OCI-LY7 (cell line): ENCODE measurements around the gene OARD1.

Experiments used
- EZH2phosphoT487 ChIP-seq: fragments of 200-600 bp; sonication (generic); IDR thresholded peaks from 2 replicates; pipeline ENCODE4 v1.6.1; 2018; ENCODE audit warnings: low read depth, borderline replicate concordance, mild to moderate bottlenecking, mixed run types, antibody characterized with exemption, low read length, moderate library complexity, mixed read lengths
- TF ChIP-seq, protein P1 (sequence below): fragments of 200-600 bp; sonication (generic); conservative IDR thresholded peaks from 2 replicates; pipeline ENCODE4 v1.5.1; 2014; ENCODE audit warnings: mild to moderate bottlenecking, antibody characterized with exemption, low read length, moderate library complexity, mixed read lengths

DNA sequence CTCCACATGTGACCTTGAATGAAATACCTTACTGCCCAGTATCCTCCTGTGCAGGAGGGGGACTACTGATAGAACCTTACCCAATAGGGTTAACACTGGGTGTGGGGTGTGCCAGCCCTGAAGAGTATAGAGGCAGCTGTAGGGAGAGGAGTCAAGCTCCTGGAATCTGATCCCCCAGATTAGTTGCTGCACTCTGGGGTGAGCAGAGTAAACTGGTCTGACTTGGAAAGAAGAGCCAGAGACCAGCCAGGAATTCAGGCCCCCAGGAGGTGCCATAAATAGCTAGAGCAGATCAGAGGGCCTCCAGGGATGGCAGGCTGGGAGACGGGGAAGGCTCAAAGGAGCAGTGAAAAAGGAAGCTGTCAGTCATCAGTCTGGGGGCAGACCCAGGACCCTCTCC is 22.6 kb downstream of the OARD1 start:
- TF ChIP-seq, protein P1, sequence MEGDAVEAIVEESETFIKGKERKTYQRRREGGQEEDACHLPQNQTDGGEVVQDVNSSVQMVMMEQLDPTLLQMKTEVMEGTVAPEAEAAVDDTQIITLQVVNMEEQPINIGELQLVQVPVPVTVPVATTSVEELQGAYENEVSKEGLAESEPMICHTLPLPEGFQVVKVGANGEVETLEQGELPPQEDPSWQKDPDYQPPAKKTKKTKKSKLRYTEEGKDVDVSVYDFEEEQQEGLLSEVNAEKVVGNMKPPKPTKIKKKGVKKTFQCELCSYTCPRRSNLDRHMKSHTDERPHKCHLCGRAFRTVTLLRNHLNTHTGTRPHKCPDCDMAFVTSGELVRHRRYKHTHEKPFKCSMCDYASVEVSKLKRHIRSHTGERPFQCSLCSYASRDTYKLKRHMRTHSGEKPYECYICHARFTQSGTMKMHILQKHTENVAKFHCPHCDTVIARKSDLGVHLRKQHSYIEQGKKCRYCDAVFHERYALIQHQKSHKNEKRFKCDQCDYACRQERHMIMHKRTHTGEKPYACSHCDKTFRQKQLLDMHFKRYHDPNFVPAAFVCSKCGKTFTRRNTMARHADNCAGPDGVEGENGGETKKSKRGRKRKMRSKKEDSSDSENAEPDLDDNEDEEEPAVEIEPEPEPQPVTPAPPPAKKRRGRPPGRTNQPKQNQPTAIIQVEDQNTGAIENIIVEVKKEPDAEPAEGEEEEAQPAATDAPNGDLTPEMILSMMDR: no peak
- TF ChIP-seq EZH2phosphoT487: no peak
